Adrenal gland (tissue), 12 donors: ENCODE data around the gene RGS12. TPM values are rescaled to one million over a fixed set of nuclear protein-coding genes. Genes with fewer than 3 reads are reported as not detected.
A peak's percentile ranks its signal among the peaks of the same experiment; 100 is the strongest.

ENCODE experiments used
- DNase-seq, 7 donors: peaks; one replicate each; pipeline ENCODE4 v3.0.0-alpha.2; 2019 to 2020
- H3K27ac ChIP-seq, 5 donors: fragments of 200-600 bp; sonication (generic) in 4 of 5; 1 replicate in 3 of 5; 2 replicates in 2 of 5; pipeline versions ENCODE4 v1.5.1 to v1.8.0; 2016 to 2020; ENCODE audit warnings: mild to moderate bottlenecking in 1 of 5
- H3K27me3 ChIP-seq: fragments of 200-600 bp; 2 replicates; pipeline ENCODE4 v1.8.0; 2021
- H3K36me3 ChIP-seq, 2 donors: fragments of 200-600 bp; replicated peaks in 1 of 2; 1 replicate in 1 of 2; 2 replicates in 1 of 2; pipeline versions ENCODE4 v1.5.1 to v1.8.0; 2018 to 2022
- H3K4me1 ChIP-seq, 2 donors: fragments of 200-600 bp; replicated peaks in 1 of 2; 1 replicate in 1 of 2; 2 replicates in 1 of 2; pipeline versions ENCODE4 v1.5.1 to v1.8.0; 2018 to 2021
- H3K4me3 ChIP-seq, 4 donors: fragments of 200-600 bp; sonication (generic) in 3 of 4; one replicate each; pipeline ENCODE4 v1.5.1; 2016 to 2018
- H3K9me3 ChIP-seq, 3 donors: fragments of 200-600 bp; sonication (generic) in 1 of 3; replicated peaks in 1 of 3; 1 replicate in 2 of 3; 2 replicates in 1 of 3; pipeline versions ENCODE4 v1.5.1 to v1.8.0; 2016 to 2021
- POLR2A ChIP-seq, 2 donors: fragments of 450-650 bp; IDR thresholded peaks; one replicate each; pipeline ENCODE4 v1.6.1; 2017; ENCODE audit warnings: antibody characterized with exemption in 2 of 2, mild to moderate bottlenecking in 2 of 2, moderate library complexity in 1 of 2
- WGBS, 4 donors: extraction: QIAGEN DNeasy Blood & Tissue Kit in 2 of 4; methylation state at CpG; one replicate each; pipeline versions ENCODE4 v1.1.5 to v1.1.7; 2013 to 2017; 5-methylcytosine and 5-hydroxymethylcytosine counted together
- intact Hi-C, 2 donors: fragments of 100-400 bp; cut with DNase I; formaldehyde crosslinking; loops; one replicate each; pipeline versions ENCODE4 v1.14.1 to v1.15.0; 2022 to 2023
- polyA plus RNA-seq, 3 donors: library from polyadenylated mRNA; stranded (reverse); fragments of 200-250 nt in 2 of 3; fragments of 350-450 nt in 1 of 3; fragmentation: Illumina TruSeq in 1 of 3; extraction: RNeasy Lipid Tissue Mini Kit (QIAGEN cat#74804) in 1 of 3; gene quantifications; one replicate each; pipeline ENCODE4 v1.2.3, GENCODE V29; 2013 to 2014
- total RNA-seq, 9 donors: library from RNA; depleted of rRNA in 4 of 9; stranded (reverse); fragments of >200 nt in 4 of 9; fragments of 120-200 nt in 1 of 9; fragmentation: NEBNext Ultra II Directional in 1 of 9; extraction: Animal tissue kit (Norgen Biotek cat#: 25700) in 1 of 9; gene quantifications; one replicate each; pipeline versions ENCODE4 v1.1.0 to v1.2.4, GENCODE V29; 2013 to 2023
- TF ChIP-seq, protein P1 (sequence below), 6 experiments: fragments of 450-650 bp in 4 of 6; fragments of 200-600 bp in 2 of 6; sonication (generic) in 1 of 6; IDR thresholded peaks; 1 replicate in 5 of 6; 2 replicates in 1 of 6; pipeline versions ENCODE4 v1.5.1 to v1.8.0; 2016 to 2021; ENCODE audit warnings: antibody characterized with exemption in 6 of 6, mild to moderate bottlenecking in 2 of 6, moderate library complexity in 1 of 6
- donor health status: healthy with polysubstance abuse.
- donor health status: Bipolar disorder and iron deficiency.
- donor health status: DM: yes; HTN: yes; CAD: no.
- donor health status: DM: no; HTN: no; CAD: no.
- donor health status: DM: no; HTN: no; CAD: no.
- donor health status: DM: yes; HTN: yes; CAD: no.

The RGS12 gene
- total and polyA plus RNA-seq, 12 donors = 8.2 to 73.9 (median 21.9) TPM

DNA sequence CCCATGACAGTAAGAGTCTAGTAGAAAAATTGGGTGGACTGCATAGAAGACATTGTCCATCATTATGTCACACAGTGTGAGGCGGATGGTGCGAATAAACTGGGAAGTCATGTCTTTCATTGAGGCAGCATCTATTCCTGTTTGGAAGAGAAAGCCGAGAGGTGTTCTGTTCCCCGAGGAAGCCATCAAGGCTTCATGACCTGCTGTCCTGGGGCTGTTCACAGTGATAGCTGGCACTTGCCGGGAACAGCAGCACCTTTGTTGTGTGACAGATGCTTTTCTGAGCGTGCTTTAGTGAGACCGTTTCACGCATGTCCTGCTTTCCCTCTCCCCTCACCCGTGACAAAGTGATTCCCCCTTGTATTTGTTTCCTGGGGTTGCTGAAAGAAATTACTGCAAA is 20.3 kb downstream of the RGS12 start:
- H3K27ac ChIP-seq = no peak overlapping the region
- no peaks in the 10 kb centered on the region for H3K27me3 ChIP-seq
- peaks cover 0 to 9% of the 10 kb centered on the region in 2 donors for H3K36me3 ChIP-seq
- no peak for TF ChIP-seq POLR2A (IDR thresholded peaks at IDR 0.05)
- no peak overlapping the region for H3K4me3 ChIP-seq
- intact Hi-C loops = no loop called here
- WGBS, 4 donors = 90 to 95% (median 92%) methylated on average over 9 of the region's 9 CpGs
- no peaks in the 10 kb centered on the region for H3K4me1 ChIP-seq
- no peaks in the 10 kb centered on the region for H3K9me3 ChIP-seq
- peak in 1 of 7 donors; percentile 2 for DNase-seq

DNA sequence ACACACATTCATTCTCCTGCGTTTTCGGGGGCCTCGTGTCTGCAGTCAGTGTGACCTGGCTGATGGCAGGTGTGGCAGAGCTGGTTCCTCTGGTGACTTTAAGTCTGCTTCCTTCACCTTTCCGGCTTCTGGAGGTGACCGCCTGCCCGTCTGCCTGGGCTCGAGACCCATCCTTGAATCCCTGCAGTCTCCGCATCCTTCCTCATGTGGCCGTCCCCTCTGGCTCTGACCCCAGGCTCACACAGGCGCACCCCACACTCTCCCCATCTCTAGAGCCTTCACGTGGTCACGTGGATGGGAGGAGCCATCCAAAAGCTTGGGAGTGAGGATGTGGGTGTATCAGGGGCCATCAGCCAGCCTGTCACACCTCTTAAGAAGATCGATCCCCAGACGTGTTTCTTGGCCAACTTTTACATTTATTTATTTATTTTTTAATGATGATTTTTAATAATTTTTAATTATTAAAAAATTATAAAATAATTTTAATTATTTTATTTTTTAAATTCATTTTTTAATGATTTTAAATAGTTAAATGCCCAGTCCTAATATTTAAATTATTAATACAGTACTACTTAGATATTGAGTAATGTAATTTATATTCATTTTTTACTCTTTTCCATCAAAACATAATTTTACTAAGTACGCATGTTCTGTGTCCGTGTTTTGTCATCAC is 20.9 kb downstream of the RGS12 start:
- 91 to 94% (median 92%) methylated on average over 16 of the region's 16 CpGs for WGBS, 4 donors
- peaks cover 0 to 9% of the 10 kb centered on the region in 2 donors for H3K36me3 ChIP-seq
- intact Hi-C loops = no loop called here
- H3K27ac ChIP-seq = no peak overlapping the region
- H3K4me3 ChIP-seq = no peak overlapping the region
- DNase-seq = peak in 3 of 7 donors; percentile 8 to 46 (median 12)
- H3K9me3 ChIP-seq = no peaks in the 10 kb centered on the region
- H3K27me3 ChIP-seq = no peaks in the 10 kb centered on the region
- no peak for TF ChIP-seq POLR2A (IDR thresholded peaks at IDR 0.05)
- TF ChIP-seq, protein P1, sequence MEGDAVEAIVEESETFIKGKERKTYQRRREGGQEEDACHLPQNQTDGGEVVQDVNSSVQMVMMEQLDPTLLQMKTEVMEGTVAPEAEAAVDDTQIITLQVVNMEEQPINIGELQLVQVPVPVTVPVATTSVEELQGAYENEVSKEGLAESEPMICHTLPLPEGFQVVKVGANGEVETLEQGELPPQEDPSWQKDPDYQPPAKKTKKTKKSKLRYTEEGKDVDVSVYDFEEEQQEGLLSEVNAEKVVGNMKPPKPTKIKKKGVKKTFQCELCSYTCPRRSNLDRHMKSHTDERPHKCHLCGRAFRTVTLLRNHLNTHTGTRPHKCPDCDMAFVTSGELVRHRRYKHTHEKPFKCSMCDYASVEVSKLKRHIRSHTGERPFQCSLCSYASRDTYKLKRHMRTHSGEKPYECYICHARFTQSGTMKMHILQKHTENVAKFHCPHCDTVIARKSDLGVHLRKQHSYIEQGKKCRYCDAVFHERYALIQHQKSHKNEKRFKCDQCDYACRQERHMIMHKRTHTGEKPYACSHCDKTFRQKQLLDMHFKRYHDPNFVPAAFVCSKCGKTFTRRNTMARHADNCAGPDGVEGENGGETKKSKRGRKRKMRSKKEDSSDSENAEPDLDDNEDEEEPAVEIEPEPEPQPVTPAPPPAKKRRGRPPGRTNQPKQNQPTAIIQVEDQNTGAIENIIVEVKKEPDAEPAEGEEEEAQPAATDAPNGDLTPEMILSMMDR (IDR thresholded peaks at IDR 0.05) = no peak
- no peaks in the 10 kb centered on the region for H3K4me1 ChIP-seq

DNA sequence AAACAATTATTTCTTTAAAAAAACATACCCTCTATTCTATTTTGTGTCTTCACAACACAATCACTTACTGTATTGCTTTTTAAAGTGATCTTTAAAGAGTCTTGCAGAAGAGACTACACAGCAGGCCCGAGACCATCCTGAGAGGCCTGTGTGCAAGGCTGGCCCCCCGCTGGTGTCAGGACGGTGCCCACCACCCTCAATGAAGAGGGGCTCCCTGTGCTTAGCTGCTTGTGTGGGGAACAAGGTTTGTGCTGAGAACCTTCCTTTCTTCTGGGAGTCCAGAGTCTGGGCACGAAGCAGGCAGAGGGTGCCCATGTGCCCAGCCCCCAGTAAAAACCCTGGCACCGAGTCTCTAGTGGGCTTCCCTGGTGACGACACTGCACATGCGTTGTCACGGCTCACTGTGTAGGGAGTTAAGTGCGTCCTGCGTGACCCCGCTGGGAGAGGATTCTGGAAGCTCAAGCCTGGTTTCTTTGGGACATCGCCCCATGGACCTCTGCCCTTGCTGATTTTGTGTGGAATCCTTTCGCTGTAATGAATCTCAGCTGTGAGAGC is 22.0 kb downstream of the RGS12 start:
- H3K4me3 ChIP-seq = no peak overlapping the region
- DNase-seq = peak in 4 of 7 donors; percentile 1 to 35 (median 13)
- intact Hi-C loops = no loop called here
- no peak overlapping the region for H3K27ac ChIP-seq
- peaks cover 0 to 9% of the 10 kb centered on the region in 2 donors for H3K36me3 ChIP-seq
- no peaks in the 10 kb centered on the region for H3K9me3 ChIP-seq
- H3K27me3 ChIP-seq = no peaks in the 10 kb centered on the region
- TF ChIP-seq, protein P1 (IDR thresholded peaks at IDR 0.05) = no peak
- no peak for TF ChIP-seq POLR2A (IDR thresholded peaks at IDR 0.05)
- no peaks in the 10 kb centered on the region for H3K4me1 ChIP-seq
- WGBS, 4 donors = 97 to 98% (median 97%) methylated on average over 11 to 13 of the region's 13 CpGs

DNA sequence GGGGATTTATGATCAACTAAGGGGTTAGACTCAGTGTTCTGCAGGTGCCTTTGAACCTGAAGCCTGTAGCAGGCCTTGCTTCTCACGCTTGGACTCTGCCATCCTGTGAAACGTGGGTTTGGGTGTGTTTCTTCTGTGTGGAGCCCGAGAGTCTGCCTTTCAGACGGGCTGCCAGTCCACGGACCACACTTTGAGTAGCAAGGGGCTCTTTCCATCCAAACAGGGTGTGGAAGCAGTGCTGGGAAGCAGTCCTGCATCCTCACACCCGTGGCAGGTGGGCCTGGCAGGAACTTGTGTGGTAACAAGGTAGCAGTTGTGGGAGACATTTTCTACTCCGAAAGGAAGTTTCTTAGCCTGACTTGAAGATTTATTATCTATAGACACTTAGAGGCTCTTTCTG is 22.7 kb downstream of the RGS12 start:
- Histone ChIP-seq H3K4me1 (no peaks in the 10 kb centered on the region), H3K9me3 (no peaks in the 10 kb centered on the region), H3K27me3 (no peaks in the 10 kb centered on the region), H3K36me3 (peaks cover 0 to 9% of the 10 kb centered on the region in 2 donors), H3K4me3 (no peak overlapping the region), H3K27ac (no peak overlapping the region)
- intact Hi-C loops = no loop called here
- 88 to 95% (median 93%) methylated on average over 7 of the region's 7 CpGs for WGBS, 4 donors
- DNase-seq = peak in 4 of 7 donors; percentile 8 to 39 (median 12)
- TF ChIP-seq, protein P1 (IDR thresholded peaks at IDR 0.05) = no peak
- no peak for TF ChIP-seq POLR2A (IDR thresholded peaks at IDR 0.05)
